Activated CD4-positive, alpha-beta T cell treated with anti-CD3 and anti-CD28 coated beads for 1 hour (primary cell): ENCODE results near the gene IGFBP2.
"Not testable (repeated sequence)": the region's sequence is repeated elsewhere in the genome, so short reads cannot be mapped to it uniquely, and the experiment has no call there.

ENCODE experiments used
- DNase-seq: peaks from one replicate; pipeline ENCODE4 v3.0.0-alpha.2; 2020

Gene IGFBP2

GRCh38 chr2:216632952-216633615, at the start of gene IGFBP2:
IGFBP2 (plus strand) TSS chr2:216633420; CDS start chr2:216633524, 104 bp downstream.
- DNase-seq = no peak

DNA sequence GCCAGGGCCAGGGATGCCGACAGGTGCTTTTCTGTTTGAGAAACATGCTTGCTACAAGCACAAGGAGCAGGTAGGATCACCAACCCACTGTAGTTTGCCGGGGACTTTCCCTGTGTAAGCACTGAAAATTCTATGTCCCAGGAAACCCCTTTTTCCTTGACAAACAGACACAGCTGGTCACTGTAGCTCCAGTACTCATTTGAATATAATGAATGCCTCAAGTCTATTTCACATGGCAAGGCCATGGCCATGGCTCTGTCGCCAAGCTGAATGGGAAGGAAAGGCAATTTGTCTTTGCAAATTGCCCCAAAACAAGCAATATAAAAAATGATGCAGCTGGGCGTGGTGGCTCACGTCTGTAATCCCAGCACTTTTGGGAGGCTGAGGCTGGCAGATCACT, 49.6 kb upstream of the IGFBP2 start:
- DNase-seq = no peak

- DNase-seq = no peak
Measured at GRCh38 chr2:216584112-216584511, 49.1 kb upstream of the IGFBP2 start.

DNA sequence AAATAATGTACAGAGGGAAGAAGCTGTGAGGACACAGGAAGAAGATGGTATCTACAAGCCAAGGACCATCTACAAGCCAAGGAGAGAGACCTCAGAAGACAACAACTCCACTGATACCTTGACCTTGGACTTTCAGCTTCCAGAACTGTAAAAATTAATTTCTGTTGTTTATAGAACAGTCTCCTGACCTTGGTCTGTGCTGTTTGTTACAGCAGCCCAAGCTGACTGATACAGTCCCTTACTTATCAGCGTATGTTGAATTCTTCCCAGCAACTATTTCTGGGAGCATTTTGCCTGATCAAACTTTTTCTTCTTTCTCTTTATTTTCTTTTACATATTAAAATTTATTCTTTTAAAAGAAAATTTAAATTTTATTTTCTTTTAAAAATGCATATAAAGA, 47.8 kb upstream of the IGFBP2 start:
- DNase-seq = no peak

GRCh38 chr2:216588861-216589710, 44.1 kb upstream of the IGFBP2 start:
- DNase-seq = no peak

DNA sequence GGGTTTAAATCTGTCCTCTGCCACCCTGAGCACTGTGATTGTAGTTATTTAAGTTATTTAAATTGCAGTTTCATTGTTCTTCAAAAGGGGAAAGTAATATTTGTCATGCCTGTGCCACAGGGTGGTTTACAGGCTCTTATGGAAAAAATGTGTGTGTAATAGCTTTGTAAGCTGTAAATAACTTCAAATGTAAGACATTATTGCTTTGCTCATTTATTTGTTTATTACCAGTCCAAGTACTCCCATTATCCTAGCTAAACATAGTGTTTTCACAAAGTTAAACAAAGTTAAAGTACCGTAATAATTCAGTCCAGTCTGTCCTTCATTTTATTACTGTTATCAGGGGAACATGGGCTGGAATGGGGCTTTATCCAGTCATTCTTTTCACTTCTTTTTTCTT, 43.4 kb upstream of the IGFBP2 start:
- no peak for DNase-seq

DNA sequence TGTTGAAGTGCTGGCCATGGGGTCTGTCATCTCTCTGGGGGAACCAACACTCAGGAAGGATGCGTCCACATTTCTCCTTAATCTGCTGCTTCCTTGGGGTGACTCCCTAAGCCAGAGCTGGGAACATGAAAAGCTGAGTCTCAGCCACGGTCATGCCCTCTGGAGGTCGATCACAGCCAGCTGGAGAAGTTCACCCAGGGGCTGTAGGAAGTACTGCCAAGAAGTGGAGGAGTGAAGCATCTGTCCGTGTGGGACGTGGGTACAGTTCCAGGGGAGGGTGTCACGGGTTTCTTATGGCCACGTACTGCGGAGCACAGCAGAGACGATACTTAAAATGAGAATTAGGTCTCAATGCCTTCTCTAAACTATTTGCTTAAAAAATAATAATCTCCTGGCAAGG, 42.4 kb upstream of the IGFBP2 start:
- no peak for DNase-seq

- no peak for DNase-seq
Measured at GRCh38 chr2:216591480-216591879, 41.7 kb upstream of the IGFBP2 start.

GRCh38 chr2:216594081-216594480, 39.1 kb upstream of the IGFBP2 start:
- DNase-seq = no peak

DNA sequence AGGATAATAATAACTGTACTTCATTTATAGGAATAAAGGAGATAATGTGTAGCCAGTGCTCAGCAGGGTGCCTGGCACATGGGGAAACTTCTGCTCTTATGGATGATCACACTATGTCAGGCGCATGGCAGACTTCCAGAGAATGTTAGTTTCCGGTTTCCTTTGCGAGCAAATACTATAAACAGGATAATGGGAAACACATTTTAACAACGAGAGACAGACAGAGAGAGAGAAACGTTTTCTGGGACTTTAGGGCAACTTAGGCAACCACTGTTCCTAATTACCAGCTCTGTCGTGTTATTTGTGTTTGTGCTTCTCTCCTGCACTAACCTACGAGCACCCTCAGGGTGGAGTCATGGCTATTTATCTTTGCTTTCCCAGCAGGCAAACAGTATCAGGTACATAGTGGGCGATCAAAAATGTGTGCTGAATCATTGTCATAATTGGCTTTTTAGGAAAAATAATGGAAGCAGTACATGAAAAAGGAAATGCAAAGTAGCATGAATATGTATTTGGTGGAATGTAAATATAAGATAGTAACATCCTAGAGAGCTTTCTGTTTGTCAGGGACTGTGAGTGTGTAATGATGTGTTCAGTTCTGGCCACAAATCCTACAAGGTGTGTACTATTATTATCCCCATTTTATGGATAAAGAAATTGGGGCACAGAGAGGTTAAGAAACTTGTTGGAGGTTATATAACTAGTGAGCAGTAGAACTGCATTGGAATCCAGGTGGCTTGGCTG, 36.8 kb upstream of the IGFBP2 start:
- DNase-seq = no peak

GRCh38 chr2:216596980-216597509, 36.2 kb upstream of the IGFBP2 start:
- DNase-seq = no peak

DNA sequence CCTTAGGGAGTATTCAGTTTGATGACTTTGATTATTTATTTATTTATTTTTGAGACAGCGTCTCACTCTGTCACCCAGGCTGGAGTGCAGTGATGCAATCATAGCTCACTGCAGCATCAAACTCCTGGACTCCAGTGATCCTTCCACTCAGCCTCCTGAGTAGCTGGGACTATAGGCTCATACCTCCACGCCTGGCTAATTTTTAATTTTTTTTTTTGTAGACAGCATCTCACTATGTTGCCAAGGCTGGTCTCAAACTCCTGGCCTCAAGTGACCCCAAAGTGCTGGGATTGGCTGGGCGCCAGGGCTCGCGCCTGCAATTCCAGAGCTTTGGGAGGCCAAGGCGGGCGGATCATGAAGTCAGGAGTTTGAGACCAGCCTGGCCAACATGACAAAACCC, 35.4 kb upstream of the IGFBP2 start:
- not testable (repeated sequence) for DNase-seq

GRCh38 chr2:216601632-216602409, 31.4 kb upstream of the IGFBP2 start:
- DNase-seq = no peak

DNA sequence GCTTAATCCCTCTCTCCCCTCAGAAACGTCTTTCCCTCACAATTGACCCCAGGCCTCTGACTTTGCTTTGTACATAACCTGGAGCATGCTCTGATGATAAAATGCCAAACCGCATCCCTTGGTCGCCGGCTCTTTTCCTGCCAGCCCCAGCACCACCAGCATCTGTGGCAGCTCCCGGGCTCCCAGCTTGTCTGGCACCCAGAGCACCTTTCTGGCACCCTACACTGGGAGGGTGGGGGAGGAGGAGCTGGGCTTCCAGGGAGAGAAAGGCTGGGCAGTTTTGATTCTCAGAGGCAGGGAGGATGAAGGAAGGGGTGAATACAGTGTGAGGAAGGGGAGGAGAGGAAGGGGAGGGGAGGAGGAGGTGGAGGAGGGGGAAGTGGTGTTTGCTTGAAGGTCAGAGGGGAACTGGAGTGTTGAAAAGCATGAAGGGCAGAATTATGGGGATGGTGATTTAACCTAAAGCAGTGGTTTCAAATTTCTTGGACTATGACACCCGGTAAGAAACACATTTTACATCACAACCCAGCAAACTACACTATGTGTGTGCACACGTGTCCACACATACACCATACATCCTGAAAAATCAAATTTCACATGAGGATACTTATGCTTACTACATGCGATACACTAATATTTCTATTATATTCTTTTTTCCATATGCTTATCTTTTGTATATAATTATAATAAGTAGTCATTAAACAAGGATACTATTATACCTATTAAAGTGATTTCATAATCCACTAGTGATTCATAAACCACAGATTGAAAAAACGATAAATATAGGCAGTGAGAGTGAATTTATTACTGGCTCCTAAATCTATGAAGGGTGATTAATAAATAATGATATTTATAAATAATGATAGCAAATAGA, 30.0 kb upstream of the IGFBP2 start:
- DNase-seq = no peak

DNA sequence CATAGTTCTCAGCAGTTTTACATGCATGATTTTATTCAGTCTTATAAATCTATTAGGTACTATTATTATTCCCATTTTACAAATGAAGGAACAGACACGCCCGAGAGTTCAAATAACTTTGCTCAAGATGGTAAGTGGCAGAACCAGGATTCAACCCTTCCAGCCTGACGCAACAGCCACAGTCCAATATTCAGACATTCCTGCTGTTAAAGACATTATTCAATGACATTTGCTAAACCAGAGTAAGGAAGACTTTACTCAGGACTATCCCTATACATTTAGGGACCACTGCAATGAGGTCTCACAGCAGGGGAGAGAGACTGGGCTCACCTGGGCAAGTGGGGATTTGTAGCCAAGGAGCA, 29.4 kb upstream of the IGFBP2 start:
- DNase-seq = no peak

GRCh38 chr2:216604458-216604857, 28.8 kb upstream of the IGFBP2 start:
- no peak for DNase-seq

GRCh38 chr2:216606551-216607276, 26.5 kb upstream of the IGFBP2 start:
- no peak for DNase-seq

DNA sequence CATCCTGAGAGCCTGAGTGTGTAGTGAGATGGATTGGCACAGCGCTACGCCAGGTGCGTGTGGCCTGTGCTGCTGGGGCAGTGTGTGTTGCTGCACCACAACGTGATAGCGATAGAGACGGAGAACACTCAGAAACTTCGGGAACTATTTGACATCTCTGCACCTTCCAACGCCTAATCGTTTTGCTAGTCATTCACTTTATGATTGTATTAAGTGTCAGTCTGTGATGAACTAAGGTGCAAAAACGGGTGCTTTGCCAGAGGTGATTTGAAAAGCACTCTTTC, 26.0 kb upstream of the IGFBP2 start:
- no peak for DNase-seq

- no peak for DNase-seq
Measured at GRCh38 chr2:216608525-216608924, 24.7 kb upstream of the IGFBP2 start.

DNA sequence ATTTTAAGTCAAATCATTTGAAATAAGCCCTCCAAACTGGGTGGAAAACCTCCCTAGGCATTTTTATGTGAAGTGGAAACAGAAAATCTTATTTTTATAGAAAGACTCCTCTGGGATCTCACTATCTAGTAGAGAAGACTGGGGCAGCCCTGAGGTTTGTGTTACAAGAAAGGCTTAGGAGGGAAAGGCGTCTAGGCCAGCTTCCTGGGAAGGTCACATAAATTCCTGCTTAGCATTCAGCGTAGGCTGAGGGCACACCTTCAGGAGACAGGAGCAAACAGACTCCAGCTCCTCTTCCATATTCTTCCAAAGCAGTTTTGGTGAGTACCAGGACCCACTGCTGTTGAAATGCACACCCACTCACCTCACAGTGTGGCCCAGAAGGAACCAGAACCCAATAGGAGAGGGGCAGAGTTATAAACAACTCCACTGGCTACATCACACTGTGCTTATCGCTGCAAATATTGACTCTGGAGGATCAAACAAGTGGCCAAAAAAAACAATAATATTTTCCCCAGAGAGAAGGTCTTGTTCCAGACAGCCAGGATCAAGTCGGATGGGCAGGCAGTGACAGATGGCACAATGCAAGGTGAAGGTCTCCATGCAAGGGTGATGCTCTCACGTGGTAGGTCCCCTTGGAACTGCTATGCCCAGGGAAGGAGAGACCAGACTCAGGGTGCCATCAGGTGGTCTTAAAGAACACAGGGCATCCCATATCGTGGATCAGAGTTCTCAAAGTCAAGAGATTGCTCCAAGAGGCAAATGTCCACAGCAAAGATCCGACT, 17.7 kb upstream of the IGFBP2 start:
- no peak for DNase-seq
